ENCODE results near the gene PTCH1.

Gene PTCH1

GRCh38 chr9:95508968-95509850 is 7.6 kb downstream of the PTCH1 start:
- ChIA-PET CTCF (no interaction called here), POLR2A (interaction anchor here (0.6 kb wide), 1 partner anchor 221 kb away, joined by 4 read pairs; no protein-coding TSS in a partner anchor)
- TF ChIP-seq, protein P1, sequence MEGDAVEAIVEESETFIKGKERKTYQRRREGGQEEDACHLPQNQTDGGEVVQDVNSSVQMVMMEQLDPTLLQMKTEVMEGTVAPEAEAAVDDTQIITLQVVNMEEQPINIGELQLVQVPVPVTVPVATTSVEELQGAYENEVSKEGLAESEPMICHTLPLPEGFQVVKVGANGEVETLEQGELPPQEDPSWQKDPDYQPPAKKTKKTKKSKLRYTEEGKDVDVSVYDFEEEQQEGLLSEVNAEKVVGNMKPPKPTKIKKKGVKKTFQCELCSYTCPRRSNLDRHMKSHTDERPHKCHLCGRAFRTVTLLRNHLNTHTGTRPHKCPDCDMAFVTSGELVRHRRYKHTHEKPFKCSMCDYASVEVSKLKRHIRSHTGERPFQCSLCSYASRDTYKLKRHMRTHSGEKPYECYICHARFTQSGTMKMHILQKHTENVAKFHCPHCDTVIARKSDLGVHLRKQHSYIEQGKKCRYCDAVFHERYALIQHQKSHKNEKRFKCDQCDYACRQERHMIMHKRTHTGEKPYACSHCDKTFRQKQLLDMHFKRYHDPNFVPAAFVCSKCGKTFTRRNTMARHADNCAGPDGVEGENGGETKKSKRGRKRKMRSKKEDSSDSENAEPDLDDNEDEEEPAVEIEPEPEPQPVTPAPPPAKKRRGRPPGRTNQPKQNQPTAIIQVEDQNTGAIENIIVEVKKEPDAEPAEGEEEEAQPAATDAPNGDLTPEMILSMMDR (IDR thresholded peaks at IDR 0.05; ENCODE audit: control extremely low read depth, extremely low read depth, low read depth, missing control alignments) = no peak
- peak; percentile 75 for DNase-seq (ENCODE audit: extremely low spot score)

- DNase-seq (ENCODE audit: extremely low spot score) = peak; percentile 31
- CTCF ChIA-PET = no interaction called here
- TF ChIP-seq, protein P1 (IDR thresholded peaks at IDR 0.05; ENCODE audit: control extremely low read depth, extremely low read depth, low read depth, missing control alignments) = no peak
- POLR2A ChIA-PET = interaction anchor here (0.6 kb wide), 1 partner anchor 220 kb away, joined by 4 read pairs; no protein-coding TSS in a partner anchor
These were observed 8.4 kb downstream of the PTCH1 start for GRCh38 chr9:95508242-95508967.

GRCh38 chr9:95507464-95508241 is 9.1 kb downstream of the PTCH1 start:
- CTCF ChIA-PET = no interaction called here
- DNase-seq (ENCODE audit: extremely low spot score) = peak; percentile 39
- TF ChIP-seq, protein P1 (IDR thresholded peaks at IDR 0.05; ENCODE audit: control extremely low read depth, extremely low read depth, low read depth, missing control alignments) = no peak
- POLR2A ChIA-PET = no interaction called here

DNA sequence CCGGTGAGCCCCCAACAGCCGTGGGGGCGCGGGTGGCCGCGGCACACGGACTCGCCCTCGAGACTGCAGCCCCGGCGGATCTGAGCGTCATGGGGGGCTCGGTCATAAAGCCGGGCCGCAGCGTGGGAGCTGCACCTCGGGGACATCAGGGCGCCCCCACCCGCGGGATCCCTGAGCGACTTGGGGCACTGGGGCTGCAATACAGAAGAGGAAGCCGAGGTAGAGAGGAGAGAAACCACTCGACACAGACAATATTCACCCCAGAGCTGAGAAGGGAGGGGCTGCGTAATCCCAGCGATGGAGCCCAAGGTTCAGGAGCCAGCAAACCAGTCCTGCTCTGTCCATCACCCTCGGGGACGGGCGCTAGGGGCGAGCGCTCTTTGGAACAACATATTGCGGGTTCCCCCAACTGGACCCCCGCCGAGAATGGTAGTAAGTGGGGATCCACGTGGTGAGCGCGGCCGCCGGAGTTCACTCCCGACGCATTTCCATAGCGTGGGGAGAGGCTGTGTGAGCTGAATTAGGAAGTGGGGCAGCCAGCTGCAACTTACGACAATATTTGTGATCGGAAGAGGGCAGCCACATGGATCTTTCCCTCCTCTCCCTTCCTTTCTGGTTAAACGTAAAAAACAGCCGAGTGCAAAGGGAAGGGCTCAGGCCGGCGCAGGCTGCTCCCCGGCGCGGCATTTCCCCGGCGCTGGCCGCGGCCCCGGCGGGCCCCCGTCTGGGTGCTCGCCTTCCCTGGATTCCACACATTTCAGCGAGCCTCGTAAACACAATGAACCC is 9.9 kb downstream of the PTCH1 start:
- TF ChIP-seq, protein P1 (IDR thresholded peaks at IDR 0.05; ENCODE audit: control extremely low read depth, extremely low read depth, low read depth, missing control alignments) = peak; percentile 8
- ChIA-PET POLR2A (interaction anchor here (0.6 kb wide), 1 partner anchor 905 kb away, joined by 3 read pairs; no protein-coding TSS in a partner anchor), CTCF (no interaction called here)
- peak; percentile 54 for DNase-seq (ENCODE audit: extremely low spot score)

DNA sequence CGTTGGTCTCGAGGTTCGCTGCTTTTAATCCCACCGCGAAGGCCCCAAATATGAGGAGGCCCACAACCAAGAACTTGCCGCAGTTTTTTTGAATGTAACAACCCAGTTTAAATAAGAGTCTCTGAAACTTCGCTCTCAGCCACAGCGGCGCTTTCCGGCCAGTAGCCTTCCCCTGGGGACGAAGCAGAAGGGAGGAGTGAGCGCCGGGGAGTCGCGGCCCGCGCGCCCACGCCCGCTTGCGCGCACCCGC is 10.4 kb downstream of the PTCH1 start:
- DNase-seq (ENCODE audit: extremely low spot score) = peak; percentile 62
- ChIA-PET POLR2A (no interaction called here), CTCF (no interaction called here)
- TF ChIP-seq, protein P1 (IDR thresholded peaks at IDR 0.05; ENCODE audit: control extremely low read depth, extremely low read depth, low read depth, missing control alignments) = no peak

All from GM10248 (cell line).